Stimulated activated CD8-positive, alpha-beta memory T cell treated with anti-CD3 and anti-CD28 coated beads, Interleukin-2, amount 100 ng/mL, for 1 hour (primary cell): Measurements from ENCODE around the gene EPHB4.
"Not testable (repeated sequence)": the region's sequence is repeated elsewhere in the genome, so short reads cannot be mapped to it uniquely, and the experiment has no call there.

Source experiments
- DNase-seq, 2 donors: peaks; one replicate each; pipeline ENCODE4 v3.0.0-alpha.2; 2020; ENCODE audit warnings: low read depth in 2 of 2

The EPHB4 gene

DNA sequence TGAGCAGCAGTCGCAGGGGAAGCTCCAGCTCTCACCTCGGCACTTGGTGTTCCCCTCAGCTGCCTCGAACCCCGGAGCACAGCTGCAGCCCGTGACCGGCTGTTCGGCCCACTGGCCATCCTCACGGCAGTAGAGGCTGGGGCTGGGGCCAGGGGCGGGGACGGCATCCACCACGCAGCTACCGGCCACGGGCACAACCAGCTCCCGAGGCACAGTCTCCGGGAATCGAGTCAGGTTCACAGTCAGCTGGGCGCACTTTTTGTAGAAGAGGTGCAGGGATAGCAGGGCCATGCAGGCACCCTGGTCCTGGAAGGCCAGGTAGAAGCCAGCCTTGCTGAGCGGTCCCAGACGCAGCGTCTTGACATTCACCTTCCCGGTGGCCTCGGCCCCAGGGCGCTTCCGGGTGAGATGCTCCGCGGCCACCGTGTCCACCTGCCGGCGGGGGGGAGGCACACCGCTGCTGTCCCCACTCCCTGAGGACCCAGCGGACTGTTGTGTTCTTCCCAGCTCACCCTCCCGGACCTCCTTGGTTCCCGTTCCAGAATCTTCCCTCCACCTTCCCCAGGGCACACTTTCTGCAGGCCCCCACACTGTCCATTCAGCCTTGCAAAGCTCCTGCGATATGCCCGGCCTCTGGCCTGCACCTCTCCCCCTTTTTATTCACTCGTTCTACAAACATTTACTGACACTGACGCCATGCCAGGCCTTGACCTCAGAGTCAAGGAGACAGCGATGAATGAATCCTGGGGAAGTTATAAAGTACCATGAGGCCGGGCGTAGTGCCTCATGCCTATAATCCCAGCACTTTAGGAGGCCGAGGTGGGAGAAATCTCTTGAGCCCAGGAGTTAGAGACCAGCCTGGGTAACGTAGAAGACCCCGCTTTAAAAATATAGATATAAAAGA is 4.8 kb downstream of the EPHB4 start:
- no peak for DNase-seq

DNA sequence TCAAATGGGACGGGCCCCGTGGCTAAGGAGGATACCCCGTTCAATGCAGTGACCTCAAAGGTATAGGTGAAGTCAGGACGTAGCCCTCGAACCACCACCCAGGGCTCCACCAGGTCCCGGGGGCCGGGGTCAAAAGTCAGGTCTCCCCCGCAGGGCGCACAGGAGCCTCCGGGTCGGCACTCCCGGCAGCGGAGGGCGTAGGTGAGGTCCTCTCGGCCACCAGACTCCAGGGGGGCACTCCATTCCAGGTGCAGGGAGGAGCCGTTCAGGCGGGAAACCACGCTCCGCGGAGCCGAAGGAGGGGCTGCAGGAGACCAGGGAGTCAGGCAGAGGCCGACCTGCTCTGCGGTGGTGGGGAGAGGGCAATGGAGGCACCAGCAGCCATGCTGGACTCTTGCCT is 7.7 kb downstream of the EPHB4 start:
- DNase-seq = no peak

DNA sequence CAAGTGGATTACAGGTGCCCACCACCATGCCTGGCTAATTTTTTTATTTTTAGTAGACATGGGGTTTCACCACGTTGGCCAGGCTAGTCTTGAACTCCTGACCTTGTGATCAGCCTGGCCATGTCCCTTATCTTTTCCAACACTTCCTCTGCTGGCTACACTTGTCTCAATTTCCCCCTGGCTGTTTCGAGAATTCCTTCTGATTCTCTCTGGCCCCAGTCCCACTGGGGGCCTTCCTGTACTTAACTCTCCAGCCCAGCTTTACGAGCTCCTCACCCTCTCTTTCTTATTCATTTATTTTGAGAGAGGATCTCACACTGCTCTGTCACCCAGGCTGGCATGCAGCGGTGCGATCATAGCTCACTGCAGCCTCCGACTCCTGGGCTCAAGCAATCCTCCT is 8.5 kb downstream of the EPHB4 start:
- DNase-seq = no peak

DNA sequence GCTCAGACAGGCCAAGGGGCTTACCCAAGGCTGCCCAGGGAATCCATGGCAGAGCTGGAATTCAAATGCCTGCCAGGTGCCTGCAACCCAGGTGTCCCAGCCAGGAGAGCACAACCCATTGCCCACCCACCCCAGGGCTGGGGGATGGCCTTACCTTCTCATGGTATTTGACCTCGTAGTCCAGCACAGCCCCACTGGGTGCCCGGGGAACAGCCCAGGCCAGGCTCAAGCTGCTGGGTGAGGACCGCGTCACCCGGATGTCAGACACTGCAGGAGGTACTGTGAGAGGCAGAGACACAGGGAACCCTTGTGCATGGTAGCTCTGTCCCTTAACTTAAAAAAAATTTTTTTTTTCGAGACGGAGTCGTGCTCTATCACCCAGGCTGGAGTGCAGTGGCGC is 9.0 kb downstream of the EPHB4 start:
- DNase-seq = no peak

DNA sequence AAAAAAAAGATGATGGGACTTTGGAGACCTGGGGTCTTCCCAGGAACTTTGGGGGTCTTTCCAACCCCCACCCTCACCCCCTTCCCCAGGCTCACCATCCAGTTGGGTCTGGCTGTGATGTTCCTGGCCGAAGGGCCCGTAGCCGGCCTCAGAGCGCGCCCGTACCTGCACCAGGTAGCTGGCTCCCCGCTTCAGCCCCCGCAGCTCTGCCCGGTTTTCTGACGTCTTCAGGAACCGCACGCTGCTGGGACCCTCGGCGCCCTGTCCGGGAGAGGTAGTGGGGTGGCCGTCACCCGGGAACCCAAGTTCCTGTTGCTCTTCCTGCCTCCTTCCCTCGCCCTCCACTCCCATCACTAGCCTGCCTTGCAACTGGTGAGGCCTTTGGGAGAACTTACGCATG is 10.2 kb downstream of the EPHB4 start:
- no peak for DNase-seq

DNA sequence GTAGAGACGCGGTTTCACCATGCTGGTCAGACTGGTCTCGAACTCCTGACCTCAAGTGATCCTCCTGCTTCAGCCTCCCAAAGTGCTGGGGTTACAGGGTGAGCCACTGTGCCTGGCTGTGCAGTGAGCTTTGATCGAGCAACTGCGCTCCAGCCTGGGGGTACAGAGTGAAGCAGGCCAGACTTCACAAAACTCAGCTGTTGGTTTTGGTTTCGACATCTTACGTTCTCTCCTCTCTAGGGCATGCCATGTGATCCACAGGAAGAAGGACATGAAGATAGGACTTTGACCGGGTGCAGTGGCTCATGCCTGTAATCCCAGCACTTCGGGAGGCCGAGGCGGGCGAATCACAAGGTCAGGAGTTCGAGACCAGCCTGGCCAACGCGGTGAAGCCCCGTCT is 10.8 kb downstream of the EPHB4 start:
- DNase-seq = not testable (repeated sequence)

DNA sequence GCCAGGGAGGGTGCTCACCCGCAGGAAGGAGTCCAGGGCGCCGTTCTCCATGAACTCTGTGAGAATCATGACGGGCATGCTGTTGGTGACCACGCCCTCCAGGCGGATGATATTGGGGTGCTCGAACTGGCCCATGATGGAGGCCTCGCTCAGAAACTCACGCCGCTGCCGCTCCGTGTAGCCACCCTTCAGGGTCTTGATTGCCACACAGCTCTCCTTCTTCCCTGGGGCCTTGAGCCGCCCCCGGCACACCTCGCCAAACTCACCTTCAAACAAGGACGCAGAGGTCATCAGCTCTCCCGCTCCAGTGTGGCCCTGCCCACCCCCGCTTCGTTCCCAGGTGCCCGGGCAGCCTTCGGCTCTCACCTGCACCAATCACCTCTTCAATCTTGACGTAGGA is 14.6 kb downstream of the EPHB4 start:
- DNase-seq = no peak

DNA sequence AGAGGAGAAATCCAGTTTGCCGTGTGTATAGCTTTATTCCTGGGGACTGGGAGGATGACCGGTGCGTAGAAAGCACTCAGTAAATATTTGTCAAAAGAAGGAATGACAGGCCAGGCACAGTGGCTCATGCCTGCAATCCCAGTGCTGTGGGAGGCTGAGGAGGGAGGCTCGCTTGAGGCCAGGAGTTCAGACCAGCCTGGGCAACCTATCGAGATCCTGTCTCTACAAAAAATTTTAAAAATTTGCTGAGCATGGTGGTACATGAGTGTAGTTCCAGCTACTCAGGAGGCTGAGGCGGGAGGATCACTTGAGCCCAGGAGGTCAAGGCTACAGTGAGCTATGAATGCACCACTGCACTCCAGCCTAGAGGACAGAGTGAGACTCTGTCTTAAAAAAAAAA is 15.8 kb downstream of the EPHB4 start:
- no peak for DNase-seq

DNA sequence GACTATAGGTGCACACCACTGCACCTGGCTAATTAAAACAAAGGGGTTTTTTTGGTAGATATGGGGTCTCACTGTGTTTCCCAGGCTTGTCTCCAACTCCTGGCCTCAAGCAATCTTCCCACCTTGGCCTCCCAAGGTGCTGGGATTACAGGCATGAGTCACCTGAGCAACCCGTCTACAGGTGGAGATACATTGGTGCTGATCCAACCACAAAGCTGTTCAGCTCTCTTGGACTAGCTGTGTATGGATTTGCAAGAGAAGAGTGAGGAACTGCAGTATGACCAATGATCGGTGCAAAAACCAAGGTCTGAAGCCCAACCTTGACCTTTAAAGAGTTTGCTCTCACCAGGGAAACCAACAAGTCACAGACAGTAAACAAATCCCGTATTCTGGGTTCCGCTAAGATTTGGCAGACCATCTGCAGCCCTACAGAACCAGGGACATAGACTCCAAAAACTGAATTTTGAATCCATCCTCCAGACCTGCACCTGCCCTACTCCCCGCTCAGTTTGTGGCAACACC is 18.9 kb downstream of the EPHB4 start:
- DNase-seq = no peak

DNA sequence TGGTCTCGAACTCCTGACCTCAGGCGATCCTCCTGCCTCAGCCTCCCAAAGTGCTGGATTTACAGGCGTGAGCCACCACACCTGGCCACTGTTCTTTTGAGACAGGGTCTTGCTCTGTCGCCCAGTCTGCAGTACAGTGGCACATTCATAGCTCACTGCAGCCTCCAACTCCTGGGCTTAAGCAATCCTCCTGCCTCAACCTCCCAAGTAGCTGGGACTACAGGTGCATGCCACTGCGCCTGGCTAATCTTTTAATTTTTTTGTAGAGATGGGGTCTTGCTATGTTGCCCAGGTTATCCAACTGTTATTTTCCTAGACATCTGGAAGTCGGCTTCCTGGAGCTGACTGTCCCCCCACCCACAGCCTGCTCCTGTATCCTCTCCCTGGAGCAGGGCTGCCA is 20.4 kb downstream of the EPHB4 start:
- not testable (repeated sequence) for DNase-seq

DNA sequence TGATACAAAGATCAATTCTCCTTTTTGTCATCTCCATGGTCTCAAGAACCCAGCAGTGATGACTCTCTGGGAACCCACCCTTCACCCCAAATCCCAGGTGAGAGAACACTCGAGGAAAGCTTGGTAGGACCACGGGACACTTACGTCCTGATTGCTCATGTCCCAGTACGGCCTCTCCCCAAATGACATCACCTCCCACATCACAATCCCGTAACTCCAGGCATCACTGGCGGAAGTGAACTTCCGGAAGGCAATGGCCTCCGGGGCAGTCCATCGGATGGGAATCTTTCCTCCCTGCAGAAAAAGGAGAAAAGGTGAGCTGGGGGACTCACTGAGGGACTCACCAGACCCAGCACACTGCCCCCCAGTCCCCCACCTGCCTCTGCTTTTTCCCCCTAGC is 21.0 kb downstream of the EPHB4 start:
- no peak for DNase-seq

DNA sequence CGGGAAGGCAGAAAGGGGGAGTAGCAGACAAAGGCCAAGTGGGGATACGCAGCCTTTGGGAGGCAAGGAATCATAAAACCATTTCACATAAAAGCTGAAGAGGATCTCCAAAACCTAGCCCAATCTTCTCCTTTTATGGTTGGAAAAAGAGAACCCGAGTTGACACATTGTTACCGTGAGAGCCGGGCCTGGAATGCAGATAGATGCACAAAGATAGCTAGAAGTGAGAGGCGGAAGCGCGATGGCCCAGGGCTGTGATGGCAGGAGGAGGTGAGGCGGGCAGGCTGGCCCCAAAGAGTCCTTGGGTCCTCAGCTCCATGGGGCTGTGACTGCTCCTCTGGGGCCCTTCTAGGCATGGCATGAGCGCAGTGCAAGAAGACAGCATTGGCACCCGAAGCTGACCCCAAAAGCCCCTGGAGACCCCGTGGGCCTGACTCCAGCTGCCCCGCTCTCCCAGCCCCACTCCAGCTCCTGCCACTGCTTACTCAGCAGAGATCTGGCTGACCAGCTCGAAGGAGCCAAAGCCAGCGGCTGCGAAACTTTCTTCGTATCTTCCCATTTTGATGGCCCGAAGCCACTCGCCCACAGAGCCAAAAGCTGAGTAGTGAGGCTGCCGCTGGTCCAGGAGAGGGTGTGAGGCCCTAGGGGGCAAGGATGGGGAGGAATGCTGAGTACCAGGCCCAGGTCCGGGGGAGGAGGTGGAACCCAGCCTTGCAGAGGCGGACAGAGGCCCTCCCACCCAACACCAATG is 22.5 kb downstream of the EPHB4 start:
- no peak for DNase-seq

DNA sequence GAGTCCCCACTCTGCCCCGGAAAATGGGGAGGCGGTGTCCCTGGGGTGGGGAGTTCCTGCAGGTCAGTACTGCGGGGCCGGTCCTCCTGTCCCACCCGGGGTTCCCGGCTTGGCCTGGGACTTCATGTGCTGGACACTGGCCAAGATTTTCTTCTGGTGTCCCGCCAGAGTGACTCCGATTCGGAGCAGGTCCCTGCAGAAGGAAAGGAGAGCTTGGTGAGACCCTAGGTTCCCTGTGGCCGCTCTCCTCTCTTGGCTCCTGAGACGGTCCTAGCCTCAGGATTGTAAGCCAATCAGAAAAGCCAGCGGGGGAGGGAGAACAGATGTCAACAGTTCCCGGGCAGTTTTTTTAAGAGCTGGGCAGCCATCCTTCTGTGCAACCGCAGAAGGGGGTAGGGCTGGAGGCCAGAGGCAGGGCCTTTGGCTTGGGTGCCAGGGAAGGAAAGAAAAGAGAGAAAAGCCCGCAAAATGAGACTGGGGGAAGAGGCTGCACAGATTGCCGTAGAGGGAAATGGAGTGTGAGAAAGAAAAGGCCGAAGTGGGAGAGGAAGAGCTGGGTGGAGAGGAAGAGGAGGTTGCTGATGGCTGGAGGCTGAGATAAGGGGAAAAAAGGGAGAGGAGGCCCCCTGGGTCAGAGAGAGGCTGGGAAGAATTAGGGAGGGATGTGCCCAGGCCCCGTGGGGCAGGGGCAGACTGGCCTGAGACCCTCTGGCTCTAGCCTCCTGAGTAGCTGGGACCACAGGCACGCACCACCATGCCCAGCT is 23.7 kb downstream of the EPHB4 start:
- no peak for DNase-seq

DNA sequence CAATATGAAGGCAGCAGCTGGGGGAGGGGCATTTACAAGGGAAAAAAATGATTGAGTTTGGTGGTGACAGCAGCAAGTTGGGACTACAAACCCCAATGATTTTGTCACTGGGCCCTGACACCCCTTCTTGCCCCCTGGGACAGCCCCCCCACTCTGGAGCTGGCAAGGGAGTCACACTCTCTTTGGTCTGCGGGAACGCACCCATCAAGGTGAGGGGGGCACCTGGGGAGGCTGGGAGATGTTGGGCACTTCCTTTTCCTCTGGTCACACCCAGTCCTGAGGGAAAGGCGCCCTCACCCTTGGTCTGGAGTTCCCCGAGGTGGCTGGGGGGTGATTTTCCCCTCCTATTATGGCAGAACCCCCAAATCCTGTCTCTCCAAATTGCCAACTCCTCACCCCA is 24.4 kb downstream of the EPHB4 start:
- no peak for DNase-seq

DNA sequence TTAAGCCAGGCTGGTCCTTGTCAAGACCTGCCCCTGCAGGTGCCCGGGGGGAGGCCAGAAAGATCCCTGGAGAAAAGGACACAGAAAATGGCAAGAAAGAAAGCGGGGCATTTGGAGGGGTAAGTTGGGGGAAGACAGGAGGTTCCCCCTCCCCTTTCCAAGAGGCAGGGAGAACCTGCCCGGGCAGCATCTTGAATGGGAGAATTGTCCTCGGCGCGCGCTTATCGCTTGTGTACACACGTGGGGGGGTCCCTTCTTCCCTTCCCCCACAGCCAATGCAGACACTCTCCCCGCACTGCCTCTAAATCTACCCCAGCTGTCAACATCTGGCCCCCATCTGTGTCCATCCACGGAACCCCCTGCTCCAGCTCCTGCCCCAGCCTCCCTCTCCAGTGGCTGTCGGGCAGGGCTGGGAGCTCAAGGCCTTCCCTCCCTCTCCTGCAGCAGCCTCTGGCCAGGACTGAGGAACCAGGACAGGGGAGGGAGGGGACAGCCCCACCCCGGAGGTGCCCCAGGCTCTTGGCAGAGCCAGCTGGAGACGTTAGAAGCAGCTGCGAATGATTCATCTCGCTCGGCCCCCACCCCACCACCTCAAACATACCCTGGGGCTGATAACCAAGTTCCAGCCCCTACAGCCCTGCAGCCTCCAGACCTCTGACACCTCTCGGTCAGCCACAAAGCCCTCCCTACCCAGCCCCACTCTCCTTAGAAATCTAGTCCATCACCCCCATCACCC is 25.3 kb downstream of the EPHB4 start:
- no peak for DNase-seq

DNA sequence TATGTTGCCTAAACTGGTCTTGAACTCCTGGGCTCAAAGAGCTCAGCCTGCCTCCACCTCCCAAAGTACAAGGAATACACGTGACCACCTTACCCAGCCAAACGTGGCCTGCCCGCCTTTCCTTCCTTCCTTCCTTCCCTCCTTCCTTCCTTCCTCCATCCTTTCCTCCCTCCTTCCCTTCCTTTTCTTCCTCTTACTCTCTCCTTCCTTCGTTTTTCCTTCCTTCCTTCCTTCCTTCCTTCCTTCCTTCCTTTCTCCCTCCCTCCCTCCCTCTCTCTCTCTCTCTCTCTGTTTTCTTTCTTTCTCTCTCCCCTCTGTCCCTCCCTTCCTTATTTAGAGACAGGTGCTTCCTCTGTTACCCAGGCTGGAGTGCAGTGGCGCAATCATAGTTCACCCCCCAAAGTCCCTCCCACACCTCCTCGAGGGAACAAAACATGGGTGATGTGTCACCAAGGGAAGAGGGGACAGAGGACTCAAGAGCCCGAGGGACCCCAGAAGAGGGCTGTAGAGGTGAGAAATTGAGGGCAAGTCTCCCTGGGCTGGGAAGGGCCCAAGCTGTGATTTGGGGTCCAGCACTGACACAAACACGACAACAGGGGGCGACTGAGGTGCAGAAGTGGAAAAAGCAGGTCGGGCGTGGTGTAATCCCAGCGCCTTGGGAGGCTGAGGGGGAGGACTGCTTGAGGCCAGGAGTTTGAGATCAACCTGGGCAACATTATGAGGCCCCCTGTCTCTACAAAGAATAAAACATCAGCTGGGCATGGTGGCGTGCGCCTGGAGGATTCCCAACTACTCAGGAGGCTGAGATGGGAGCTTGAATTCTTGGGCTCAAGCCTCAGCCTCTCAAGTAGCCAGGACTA is 28.1 kb downstream of the EPHB4 start:
- DNase-seq = peak; percentile 2 to 34

DNA sequence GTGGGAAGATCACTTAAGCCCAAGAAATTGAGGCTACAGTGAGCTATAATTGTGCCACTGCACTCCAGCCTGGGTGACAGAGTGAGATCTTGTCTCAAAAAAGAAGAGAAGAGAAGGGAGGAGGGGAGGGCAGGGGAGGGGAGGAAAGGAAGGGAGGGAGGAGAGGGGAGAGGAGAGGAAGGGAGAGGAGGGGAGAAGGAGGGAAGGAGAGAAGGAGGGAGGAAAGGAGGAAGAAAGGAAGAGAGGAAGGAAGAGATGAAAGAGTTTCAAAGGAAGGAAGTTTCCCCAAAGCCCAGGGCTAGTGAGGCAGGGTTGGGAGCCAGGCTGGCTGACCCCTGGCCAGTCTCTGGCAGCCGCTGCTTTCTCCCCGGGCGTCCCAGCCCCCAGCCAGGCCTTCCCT is 32.6 kb downstream of the EPHB4 start:
- DNase-seq = no peak

DNA sequence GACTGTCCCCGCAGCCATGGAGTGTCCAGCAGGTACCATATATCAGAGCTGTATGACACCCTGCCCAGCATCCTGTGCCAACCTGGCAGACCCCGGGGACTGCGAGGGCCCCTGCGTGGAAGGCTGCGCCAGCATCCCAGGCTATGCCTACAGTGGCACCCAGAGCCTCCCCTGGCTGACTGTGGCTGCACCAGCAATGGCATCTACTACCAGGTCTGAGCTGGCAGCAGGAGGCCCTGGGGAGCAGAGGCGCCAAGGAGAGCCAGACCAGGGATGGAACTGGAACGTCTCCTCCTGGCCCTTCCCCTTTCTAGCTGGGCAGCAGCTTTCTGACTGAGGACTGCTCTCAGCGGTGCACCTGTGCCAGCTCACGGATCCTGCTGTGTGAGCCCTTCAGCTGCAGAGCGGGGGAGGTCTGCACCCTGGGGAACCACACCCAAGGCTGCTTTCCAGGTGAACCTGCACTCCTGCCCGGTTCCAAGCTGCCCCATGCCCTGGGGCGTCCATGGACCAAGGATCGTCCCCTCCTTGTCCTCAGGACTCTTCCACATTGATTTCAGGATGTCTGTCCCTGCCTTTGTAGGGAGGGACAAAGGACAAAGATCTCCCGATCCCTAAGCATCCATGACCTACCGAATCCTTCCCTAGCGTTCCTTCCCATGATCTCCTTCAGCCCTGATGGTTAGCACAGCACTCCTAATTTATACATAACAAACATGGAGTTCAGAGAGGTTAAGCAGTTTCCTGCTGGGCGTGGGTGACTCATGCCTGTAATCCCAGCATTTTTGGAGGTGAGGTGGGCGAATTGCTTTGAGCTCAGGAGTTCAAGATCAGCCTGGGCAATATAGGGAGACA is 33.3 kb downstream of the EPHB4 start:
- no peak for DNase-seq

DNA sequence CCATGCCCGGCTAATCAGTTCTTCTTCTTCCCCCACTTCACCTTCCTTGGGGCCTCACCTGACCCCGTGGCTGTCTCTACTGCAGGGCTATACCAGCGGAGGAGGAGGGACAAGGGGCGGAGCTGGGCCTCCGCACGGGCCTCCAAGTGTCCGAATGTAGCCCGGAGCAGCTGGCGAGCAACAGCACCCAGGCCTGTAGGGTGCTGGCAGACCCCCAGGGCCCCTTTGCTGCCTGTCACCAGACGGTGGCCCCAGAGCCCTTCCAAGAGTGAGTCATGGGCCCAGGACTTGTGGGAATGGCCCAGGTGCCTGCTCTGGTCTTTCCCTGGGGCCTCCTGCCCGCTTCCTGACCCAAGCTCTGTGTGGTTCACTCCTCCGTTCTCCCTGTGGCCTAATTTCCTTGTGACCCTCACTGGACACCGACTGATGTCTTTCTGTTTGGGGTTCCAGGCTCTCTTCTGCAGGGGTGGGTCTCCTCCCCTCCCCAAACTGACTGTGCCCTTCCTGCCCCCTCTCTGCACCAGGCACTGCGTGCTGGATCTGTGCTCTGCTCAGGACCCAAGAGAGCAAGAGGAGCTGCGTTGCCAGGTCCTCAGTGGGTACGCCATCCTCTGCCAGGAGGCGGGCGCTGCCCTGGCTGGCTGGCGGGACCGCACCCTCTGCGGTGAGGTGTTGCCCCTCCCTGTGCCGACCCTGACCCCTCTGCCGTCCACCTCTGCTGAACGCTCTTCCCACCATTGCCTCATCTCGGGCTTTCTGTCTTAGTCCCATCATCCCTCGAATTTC is 35.2 kb downstream of the EPHB4 start:
- DNase-seq = no peak
